Medulla oblongata (tissue), 1 donor: ENCODE measurements around the gene LANCL1.
"Not testable (repeated sequence)": the region's sequence is repeated elsewhere in the genome, so short reads cannot be mapped to it uniquely, and the experiment has no call there.

ENCODE experiments used
- DNase-seq: peaks from one replicate; pipeline ENCODE4 v3.0.0-alpha.2; 2015; ENCODE audit errors: extremely low spot score

LANCL1 gene

DNA sequence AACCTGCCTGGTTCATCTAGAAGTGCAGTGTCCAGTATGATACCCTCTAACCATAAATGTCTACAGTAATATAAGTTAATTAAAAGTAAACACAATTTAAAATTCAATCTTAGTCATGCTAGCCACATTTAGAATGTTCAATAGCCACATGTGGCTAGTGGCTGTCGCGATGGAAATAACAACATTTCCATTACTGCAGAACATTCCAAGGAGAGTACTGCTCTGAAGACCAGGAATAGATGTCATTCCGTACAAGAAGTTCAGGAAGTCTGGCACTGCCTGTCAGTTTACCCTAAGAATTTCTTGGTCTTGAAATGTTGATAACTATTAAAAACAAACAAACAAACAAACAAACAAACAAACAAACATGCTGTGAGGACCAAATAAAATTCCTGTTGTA, 17.2 kb downstream of the LANCL1 start:
- DNase-seq: no peak

DNA sequence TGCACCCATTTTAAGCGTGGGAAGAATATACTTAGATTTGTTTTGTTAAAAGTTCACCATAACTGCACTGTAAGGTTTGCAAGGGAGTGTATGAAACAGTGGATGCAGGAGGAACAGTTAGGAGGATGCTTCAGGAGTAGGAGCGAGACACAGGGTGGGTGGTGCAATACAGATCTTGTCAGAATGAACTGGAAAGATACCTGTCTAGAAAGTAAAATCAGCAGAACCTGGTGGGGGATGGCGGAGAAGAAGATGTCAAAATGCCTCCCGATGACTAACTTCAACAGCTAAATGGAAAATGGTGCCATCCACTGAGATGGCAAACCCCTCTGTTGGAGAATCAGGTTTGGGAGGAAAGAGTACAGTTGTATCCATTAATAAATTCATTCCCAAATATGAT, 18.2 kb downstream of the LANCL1 start:
- no peak for DNase-seq

DNA sequence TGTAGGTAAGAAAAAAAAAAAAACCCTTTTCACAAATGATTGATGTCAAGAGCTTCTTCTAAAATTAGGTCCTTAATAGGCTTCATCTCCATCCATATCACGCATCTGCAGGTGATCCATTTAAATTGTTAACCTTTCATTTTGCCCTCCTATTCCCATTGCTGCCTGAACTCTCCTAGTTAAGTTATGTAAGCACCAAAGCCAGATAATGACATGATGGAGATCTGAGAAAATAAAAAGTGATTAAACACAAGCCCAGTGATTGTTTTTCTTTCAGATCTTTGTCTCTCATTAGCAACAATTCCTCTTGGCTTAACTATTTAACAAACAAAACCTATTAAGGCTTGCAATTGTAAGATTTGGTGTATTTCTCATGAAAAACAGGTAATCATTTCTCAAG, 20.0 kb downstream of the LANCL1 start:
- no peak for DNase-seq

DNA sequence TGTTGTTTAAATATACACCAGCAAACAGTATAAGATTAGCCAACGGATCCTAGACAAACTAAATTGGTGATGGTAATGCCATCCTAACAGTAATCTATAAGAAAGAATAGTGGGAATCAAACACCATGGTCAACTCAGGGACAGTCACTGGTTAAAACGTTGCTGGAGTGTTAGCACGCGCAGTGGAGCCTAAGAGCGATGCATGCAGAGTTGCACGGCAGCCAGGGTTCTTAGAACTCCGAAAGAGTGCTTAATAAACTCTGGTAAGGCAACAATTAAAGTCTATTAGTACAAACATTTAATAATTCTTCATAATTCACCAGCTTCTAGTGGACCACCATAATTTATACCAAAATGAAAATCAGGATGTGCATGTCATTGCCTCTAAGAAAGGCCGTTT, 22.2 kb downstream of the LANCL1 start:
- DNase-seq: peak; percentile 56

DNA sequence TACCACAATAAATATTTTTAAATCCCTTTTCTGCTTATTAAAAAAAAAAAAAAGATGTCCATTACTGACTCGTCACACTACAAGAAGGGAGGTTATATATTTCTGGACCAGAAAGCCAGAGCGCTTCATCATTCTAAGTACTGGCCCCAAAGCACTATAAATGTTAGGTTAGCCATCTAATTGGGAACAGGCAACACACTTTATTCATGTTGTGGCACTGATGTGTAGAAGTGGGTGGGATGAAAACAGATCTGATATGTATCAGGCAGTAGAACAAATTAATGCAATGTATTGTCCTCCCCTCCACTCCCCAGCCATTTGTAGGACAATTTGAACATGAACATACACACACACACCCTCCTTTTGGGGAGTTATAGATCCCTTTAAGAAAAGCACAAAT, 24.4 kb downstream of the LANCL1 start:
- no peak for DNase-seq

DNA sequence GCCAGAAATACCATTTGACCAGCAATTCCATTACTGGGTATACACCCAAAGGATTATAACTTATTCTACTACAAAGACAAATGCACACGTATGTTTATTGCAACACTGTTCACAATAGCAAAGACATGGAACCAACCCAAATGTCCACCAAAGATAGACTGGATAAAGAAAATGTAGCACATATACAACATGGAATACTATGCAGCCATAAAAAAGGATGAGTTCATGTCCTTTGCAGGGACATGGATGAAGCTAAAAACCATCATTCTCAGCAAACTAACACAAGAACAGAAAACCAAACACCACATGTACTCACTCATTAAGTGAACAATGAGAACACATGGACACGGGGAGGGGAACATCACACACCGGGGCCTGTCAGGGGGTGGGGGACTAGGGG, 25.6 kb downstream of the LANCL1 start:
- DNase-seq: not testable (repeated sequence)

DNA sequence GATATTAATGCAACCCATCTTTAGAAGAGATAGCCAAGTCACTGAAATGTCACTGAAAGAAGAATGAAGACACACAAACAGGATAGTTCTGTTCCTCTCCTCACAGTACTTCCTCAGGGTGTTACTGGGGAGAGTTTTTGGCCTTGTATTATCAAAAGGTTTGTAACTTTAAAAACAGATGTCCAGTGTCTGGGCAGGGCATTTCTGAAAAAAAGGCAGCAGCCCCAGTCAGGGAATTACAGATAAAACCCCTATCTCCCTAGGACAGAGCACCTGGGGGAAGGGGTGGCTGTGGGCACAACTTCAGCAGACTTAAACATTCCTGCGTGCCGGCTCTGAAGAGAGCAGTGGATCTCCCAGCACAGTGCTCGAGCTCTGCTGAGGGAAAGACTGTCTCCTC, 30.8 kb downstream of the LANCL1 start:
- DNase-seq: no peak

DNA sequence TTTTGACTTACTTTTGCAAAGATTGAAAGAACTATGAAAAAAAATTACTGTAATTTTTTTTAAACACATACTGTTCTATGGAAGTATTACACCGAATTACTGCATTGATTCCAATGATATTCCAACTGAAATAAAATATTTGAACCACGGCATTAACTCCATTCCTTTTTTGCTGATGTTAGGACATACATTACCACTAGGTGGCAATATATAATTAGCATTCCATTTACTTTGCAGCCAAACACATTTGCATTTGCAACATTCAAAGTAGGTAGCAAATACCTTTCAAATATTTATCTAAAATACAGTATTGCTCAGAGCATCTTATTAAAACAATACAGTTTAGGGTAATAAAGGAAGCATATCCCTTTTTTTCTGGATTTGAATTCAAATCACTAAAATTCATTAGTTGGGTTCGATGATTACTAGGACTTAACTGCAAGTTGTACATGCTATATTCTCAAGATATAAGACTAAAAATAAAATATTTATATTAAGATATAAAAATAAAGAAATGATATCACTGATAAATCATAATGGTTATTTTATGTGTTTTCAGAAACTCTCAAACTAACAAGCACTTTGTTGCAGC, 31.3 kb downstream of the LANCL1 start:
- DNase-seq: peak; percentile 47

DNA sequence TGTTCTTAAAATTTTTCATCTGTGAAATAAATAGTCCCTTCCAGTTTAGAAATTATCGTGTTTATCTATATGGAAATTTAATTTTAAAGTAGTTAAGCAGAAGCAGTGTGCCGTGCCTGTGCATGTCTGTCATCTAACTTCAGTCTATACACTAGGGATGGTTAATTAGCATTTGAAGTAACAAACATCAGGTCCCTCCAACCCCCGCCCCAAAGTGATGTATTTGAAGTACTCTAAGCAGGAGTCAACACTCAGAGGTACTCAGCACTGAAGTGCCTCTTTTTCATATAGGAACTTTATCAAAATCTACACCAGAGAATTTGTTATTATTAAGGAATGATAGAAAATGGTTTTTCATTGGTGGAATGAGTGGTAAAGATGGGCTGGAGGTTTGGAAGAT, 33.0 kb downstream of the LANCL1 start:
- no peak for DNase-seq

DNA sequence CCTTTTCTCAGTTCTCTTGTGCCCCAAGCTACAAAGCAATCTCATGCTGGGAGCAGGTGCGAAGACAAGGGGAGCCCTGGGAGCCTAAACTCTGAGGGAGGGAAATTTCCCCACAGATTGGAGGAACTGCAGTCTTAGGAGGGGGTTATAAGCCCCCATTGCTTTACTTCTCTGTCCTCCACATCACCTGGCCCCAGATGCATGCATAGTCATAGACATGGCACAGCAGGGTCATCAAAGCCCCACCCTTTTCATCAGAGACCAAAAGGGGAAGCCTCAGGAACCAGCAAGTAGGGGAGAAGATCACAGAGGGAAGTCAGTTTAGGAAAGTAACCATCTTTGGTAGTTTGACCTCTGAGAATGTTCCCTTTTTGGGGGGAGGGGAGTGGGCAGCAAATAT, 33.7 kb downstream of the LANCL1 start:
- DNase-seq: no peak

DNA sequence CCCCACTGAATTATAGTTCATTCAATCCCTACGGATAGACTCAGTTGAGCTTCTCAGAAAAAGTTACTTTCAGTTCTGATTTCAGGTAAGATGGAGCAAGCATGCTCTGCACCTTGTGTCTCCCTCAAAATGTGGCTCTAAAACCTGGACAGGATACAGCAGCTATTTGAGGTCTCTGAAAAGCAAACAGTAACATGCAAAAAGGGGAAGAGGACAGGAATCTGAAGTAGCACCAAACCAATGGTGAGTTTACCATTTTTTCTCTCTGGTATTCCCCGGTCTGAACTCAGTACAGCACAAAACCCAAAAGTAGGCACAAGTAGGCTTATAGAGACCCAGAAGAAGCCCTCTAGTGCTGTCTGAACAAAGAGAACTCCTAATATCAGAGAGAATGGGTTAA, 34.1 kb downstream of the LANCL1 start:
- no peak for DNase-seq

DNA sequence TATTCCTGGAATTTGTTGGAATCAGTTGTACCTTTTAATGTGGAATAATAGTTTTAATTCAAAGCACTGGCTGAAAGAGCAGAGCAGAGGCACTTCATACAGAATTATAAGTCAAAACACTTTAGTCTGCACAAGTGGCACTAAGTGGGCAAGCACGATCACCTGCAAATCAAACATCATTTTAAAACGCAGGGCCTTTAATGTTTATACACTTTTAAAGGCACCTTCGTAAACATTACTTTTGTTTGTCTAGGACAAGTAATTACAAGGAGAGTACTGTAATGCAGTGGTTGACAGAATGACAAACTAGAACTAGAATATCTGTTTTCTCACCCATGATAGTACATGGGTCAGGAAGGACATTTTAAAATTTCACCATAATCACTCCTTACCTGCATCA, 36.4 kb downstream of the LANCL1 start:
- DNase-seq: no peak

DNA sequence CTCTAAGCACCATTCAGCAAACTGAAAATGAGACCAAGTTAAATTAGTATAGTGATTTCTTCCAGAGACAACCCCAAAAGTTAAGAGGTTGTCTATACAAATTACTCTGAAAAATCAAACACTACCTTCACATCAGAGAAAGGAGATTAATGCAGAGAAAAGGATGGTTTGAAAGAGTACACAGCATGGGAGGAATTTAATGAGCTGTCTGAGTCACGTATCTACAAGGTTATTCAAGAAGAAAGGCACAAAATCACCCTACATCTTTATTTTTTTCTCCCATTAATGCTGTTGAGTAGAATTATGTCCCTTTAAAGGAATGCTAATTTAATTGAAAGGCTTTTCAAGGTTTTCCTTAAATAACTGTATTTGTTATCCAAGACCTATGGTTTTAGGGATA, 41.1 kb downstream of the LANCL1 start:
- DNase-seq: no peak

DNA sequence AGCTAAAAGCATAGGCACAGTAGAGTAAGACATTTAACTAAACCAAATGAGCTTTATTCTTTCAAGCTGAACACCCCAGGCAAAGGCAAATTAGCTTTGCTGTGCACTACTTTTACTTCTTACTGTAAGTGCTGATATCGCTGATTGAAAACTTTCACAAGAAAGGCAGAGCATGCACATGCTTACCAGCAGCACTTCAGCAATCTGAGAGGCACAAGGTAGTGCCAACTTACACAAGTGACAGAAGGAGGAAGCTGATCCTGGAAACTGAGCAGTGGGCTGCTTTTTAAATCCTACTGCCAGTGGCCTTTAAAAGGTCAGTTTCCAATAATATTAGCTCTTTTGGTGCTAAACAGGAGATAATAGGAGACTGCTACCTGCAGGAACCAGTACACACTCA, 43.9 kb downstream of the LANCL1 start:
- DNase-seq: no peak

DNA sequence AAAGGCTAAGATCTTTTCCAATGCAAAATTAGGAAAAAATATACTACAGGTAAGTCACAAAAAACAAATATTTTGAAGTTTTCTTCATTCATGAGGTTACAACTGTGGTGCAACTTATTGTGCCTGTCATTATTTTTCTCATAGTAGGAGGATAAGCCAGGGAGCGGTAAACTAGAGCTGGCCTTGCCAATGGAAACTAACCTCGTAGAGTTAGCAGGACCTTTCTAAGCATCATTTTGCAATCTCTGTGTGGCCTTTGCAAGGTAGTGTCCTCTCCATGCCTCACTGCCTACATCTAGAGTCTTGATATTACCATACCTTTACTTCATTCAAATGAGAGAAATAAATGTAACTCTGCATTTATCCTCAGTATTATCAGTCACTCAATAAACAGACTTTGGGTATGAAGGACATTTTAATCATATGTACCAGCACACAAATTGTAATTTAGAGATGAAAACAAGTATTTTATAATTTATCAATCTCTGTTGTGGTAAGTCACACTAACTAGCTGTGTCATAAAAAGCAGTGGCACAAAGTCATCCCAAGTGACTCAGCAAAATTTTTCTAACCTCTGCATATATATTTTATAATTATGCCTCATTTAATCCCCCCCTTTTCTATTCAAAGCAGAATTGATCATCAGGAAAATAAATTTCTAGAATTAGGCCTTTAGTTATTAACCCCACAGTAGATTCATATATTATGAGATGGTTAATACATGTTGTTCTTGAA, 47.0 kb downstream of the LANCL1 start:
- no peak for DNase-seq

DNA sequence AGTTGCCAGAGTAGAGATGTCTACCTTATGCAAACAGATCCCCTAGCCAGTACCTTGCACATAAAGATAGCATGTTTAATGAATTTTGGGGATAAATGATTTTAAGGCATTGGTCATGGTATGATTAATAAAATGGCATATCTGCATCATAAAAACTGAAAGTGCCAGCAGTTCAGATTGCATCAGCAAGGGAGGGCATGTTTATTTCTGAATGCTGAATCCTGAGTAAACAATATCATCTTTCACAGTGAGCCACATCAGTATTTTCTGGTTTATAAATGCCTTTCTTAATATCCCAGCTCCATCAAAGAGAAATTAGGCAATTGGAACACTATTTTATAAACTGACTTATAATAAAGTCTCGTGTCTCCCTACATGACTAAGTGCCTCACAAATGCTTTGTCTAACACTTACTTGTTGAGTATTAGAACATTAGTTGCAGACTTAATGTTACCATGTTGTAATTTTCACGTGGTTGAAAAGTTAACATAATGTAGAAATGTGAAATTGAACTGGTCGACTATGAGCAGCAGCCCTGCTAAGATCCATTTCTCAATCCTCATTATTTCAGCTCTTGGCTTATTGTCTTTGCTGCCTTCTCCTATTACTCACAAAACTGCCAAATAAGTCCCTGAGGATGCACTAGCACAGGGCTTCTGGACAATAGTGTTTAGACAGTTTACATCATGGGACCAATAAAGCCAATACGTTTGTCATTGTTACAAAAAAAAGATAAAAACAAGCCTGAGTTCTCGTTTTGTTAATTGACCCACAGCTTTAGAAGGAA, 48.0 kb downstream of the LANCL1 start:
- no peak for DNase-seq

DNA sequence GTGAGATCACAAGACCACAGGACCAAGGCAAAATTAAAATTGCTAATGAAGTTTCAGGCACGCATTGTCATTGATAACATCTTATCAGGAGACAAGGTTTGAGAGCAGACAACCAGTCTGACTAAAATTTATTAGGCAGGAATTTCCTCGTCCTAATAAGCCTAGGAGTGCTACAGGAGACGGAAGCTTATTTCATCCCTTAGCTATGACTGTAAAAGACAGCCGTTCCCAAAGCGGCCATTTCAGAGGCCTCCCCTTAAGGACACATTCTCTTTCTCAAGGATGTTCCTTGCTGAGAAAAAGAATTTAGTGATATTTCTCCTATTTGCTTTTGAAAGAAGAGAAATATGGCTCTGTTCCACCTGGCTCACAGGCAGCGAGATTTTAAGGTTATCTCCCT, 49.2 kb downstream of the LANCL1 start:
- DNase-seq: not testable (repeated sequence)

DNA sequence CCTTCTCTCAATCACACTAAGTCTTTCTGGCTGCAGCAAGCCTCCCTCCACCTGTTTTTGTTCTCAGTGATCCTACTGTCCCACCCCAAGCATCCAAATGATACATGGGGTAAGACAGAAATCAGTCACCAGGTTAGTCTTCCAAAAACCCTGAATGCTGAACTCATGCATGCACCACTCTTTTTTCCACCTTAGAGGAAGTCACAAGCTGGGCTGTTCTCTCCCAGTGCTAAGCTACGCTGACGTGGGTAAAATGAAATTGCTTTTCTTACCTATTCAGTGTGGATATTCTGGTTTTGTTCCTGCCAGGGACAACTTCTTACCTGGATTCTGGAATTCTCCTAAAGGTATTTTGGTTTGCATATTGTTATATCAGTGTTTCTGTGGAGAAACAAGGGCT, 54.2 kb downstream of the LANCL1 start:
- no peak for DNase-seq

DNA sequence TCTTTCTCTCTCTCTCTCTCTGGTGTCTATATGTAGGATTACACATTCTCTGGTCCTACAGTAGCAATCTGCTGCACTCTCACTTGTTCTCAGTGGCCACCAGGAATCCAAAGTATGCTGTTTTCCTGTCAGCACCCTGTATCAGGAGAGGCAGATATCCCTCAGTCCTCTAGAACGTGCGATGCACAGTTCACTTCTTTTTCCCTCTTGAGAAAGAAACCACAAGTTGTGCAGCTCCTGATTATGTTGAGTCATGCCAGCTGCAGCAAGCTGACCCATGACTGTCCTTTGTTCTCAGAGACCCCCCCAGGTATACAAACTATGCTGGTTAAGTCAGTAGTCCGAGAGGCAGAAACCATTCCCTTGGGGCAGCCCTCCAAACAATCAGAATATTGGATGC, 54.6 kb downstream of the LANCL1 start:
- DNase-seq: no peak

DNA sequence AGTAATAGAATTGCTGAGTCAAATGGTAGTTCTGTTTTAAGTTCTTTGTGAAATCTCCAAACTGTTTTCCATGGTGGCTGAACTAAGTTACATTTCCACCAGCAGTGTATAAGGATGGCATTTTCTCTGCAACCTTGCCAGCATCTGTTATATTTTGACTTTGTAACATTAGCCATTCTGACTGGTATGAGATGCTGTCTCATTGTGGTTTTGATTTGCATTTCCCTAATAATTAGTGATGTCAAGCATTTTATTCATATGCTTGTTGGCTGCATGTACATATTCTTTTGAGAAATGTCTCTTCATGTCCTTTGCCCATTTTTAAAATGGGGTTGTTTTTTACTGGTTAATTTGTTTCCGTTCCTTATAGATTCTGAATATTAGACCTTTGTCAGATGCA, 63.9 kb downstream of the LANCL1 start:
- no peak for DNase-seq

DNA sequence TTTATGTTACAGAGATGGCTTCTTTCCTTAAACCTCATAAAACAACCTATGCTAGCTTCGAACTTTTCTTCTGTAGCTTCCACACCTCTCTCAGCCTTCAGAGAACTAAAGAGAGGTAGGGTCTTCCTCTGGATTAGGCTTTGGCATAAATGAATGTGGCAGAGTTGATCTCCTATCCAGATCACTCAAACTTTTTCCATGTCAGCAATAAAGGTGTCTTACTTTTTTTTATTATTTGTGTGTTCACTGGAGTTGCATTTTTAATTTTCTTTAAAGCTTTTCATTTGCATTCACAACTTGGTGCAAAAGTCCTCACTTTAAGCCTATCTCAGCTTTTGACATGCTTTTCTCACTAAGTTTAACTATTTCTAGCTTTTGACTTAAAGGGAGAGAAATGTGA, 66.0 kb downstream of the LANCL1 start:
- no peak for DNase-seq

DNA sequence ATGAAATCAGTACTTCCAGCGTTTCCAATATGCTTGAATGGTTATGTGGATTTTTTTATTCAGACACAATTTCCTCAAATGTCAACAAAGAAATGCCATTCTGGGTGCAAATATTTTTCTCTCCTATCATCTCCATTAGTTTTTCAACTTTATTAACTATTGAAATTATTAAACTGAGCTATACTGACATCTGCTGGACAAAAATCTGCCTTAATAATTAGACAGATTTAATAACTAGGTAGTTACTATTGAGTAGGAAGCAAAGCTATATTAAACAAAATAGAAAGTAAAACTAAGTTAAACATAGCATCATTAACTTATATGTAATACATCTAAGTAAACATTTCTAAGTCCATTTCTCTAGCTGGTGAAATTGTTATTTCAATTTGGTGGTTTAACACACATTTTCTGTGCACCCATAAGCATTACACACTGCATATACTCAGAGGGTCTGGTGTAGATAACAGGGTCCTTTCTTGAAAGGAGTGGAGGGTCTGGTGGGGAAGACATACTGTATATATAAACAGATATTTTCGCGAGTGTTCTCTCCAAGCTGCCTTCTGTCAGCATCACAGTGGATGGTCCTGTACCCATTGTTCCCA, 77.0 kb downstream of the LANCL1 start:
- peak; percentile 35 for DNase-seq

DNA sequence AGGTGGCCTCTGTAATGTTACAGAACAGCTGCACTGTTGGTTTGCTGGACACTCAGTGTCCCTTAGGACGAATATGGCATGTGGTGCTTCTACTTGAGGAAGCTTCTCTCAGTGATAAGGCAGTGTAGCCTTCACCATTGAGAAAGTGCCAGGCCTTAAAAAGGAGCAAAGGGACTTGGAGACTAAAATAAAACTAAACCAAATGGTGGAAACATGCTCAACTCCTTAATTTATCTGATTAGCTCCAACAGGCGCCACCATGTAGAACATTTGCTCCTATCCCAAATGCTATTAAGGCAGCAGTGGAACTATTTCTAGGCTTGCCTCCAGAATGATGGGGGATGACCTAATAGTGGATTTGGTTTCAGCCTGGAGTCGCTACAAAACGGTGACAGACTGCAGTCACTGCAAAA, 84.1 kb downstream of the LANCL1 start:
- DNase-seq: no peak
